Stimulated activated effector memory CD8-positive, alpha-beta T cell treated with anti-CD3 and anti-CD28 coated beads, Interleukin-12 subunit alpha, Interleukin-12 subunit beta, amount 100 ng/mL, for 72 hours (primary cell): ENCODE data around the gene GRK5.

Experiments used
- ATAC-seq: fragments of 150-1000 bp; cut with Tn5 transposase; 2 replicates; pipeline ENCODE4 v1.10.0; 2021
- DNase-seq, 2 donors: peaks; one replicate each; pipeline ENCODE4 v3.0.0; 2021 to 2022; ENCODE audit warnings: low spot score in 2 of 2
- H3K27ac Mint-ChIP-seq: one replicate; pipeline ENCODE4 v1.8.0; 2022; ENCODE audit warnings: mild to moderate bottlenecking, mixed read lengths
- H3K36me3 Mint-ChIP-seq: one replicate; pipeline ENCODE4 v1.8.0; 2022; ENCODE audit warnings: mild to moderate bottlenecking, mixed read lengths
- H3K4me1 Mint-ChIP-seq: one replicate; pipeline ENCODE4 v1.8.0; 2022; ENCODE audit warnings: mixed read lengths
- H3K4me3 Mint-ChIP-seq: one replicate; pipeline ENCODE4 v1.8.0; 2022; ENCODE audit warnings: mild to moderate bottlenecking, mixed read lengths
- H3K9me3 Mint-ChIP-seq: one replicate; pipeline ENCODE4 v1.8.0; 2022; ENCODE audit warnings: mixed read lengths

Gene GRK5

GRCh38 chr10:119281581-119282071, 74.3 kb downstream of the GRK5 start:
- DNase-seq (no peak), ATAC-seq (no peak)
- Mint-ChIP-seq H3K36me3 (no peaks in the 10 kb centered on the region), H3K9me3 (no peaks in the 10 kb centered on the region), H3K4me3 (no peak overlapping the region), H3K4me1 (peaks cover 51% of the 10 kb centered on the region), H3K27ac (peak overlapping the region; percentile 78)

GRCh38 chr10:119282446-119282845, 75.1 kb downstream of the GRK5 start:
- no peaks in the 10 kb centered on the region for H3K36me3 Mint-ChIP-seq
- no peaks in the 10 kb centered on the region for H3K9me3 Mint-ChIP-seq
- no peak for ATAC-seq
- DNase-seq, result no peak
- H3K4me1 Mint-ChIP-seq, result peaks cover 56% of the 10 kb centered on the region
- H3K4me3 Mint-ChIP-seq, result no peak overlapping the region
- H3K27ac Mint-ChIP-seq, result peak overlapping the region; percentile 11

GRCh38 chr10:119283387-119283786, 76.0 kb downstream of the GRK5 start:
- DNase-seq (no peak), ATAC-seq (no peak)
- no peaks in the 10 kb centered on the region for H3K36me3 Mint-ChIP-seq
- H3K9me3 Mint-ChIP-seq, result no peaks in the 10 kb centered on the region
- H3K4me3 Mint-ChIP-seq, result peak overlapping the region; percentile 23
- H3K4me1 Mint-ChIP-seq, result peaks cover 61% of the 10 kb centered on the region
- H3K27ac Mint-ChIP-seq, result peak overlapping the region; percentile 77

GRCh38 chr10:119283818-119284217, 76.4 kb downstream of the GRK5 start:
- H3K36me3 Mint-ChIP-seq, result no peaks in the 10 kb centered on the region
- H3K4me3 Mint-ChIP-seq, result peak overlapping the region; percentile 23
- H3K9me3 Mint-ChIP-seq, result no peaks in the 10 kb centered on the region
- H3K4me1 Mint-ChIP-seq, result peaks cover 61% of the 10 kb centered on the region
- no peak for DNase-seq
- ATAC-seq, result peak; percentile 62
- peak overlapping the region; percentile 77 for H3K27ac Mint-ChIP-seq

GRCh38 chr10:119284679-119285096, 77.3 kb downstream of the GRK5 start:
- H3K4me1 Mint-ChIP-seq, result peaks cover 67% of the 10 kb centered on the region
- H3K36me3 Mint-ChIP-seq, result no peaks in the 10 kb centered on the region
- peak overlapping the region; percentile 84 for H3K27ac Mint-ChIP-seq
- ATAC-seq (no peak), DNase-seq (no peak)
- no peaks in the 10 kb centered on the region for H3K9me3 Mint-ChIP-seq
- H3K4me3 Mint-ChIP-seq, result peak overlapping the region; percentile 58

- H3K36me3 Mint-ChIP-seq, result no peaks in the 10 kb centered on the region
- no peaks in the 10 kb centered on the region for H3K9me3 Mint-ChIP-seq
- H3K4me3 Mint-ChIP-seq, result peak overlapping the region; percentile 58
- ATAC-seq (no peak), DNase-seq (no peak)
- peak overlapping the region; percentile 84 for H3K27ac Mint-ChIP-seq
- H3K4me1 Mint-ChIP-seq, result peaks cover 72% of the 10 kb centered on the region
Measured at GRCh38 chr10:119285495-119286267, 78.3 kb downstream of the GRK5 start.

GRCh38 chr10:119286516-119286915, 79.1 kb downstream of the GRK5 start:
- Mint-ChIP-seq H3K4me1 (peaks cover 70% of the 10 kb centered on the region), H3K4me3 (peak overlapping the region; percentile 58), H3K27ac (peak overlapping the region; percentile 84), H3K36me3 (no peaks in the 10 kb centered on the region), H3K9me3 (no peaks in the 10 kb centered on the region)
- DNase-seq (no peak), ATAC-seq (no peak)

GRCh38 chr10:119286983-119287633, 79.7 kb downstream of the GRK5 start:
- H3K36me3 Mint-ChIP-seq, result no peaks in the 10 kb centered on the region
- DNase-seq (no peak), ATAC-seq (no peak)
- H3K27ac Mint-ChIP-seq, result peak overlapping the region; percentile 84
- no peaks in the 10 kb centered on the region for H3K9me3 Mint-ChIP-seq
- H3K4me3 Mint-ChIP-seq, result no peak overlapping the region
- peaks cover 72% of the 10 kb centered on the region for H3K4me1 Mint-ChIP-seq

GRCh38 chr10:119288574-119289001, 81.2 kb downstream of the GRK5 start:
- Mint-ChIP-seq H3K36me3 (no peaks in the 10 kb centered on the region), H3K4me3 (no peak overlapping the region), H3K9me3 (no peaks in the 10 kb centered on the region), H3K27ac (no peak overlapping the region), H3K4me1 (peaks cover 76% of the 10 kb centered on the region)
- ATAC-seq, result no peak
- DNase-seq, result no peak

GRCh38 chr10:119289227-119289920, 82.0 kb downstream of the GRK5 start:
- Mint-ChIP-seq H3K27ac (peak overlapping the region; percentile 37), H3K36me3 (no peaks in the 10 kb centered on the region), H3K9me3 (no peaks in the 10 kb centered on the region), H3K4me3 (no peak overlapping the region), H3K4me1 (peaks cover 69% of the 10 kb centered on the region)
- DNase-seq (no peak), ATAC-seq (no peak)

- no peak overlapping the region for H3K4me3 Mint-ChIP-seq
- H3K27ac Mint-ChIP-seq, result peak overlapping the region; percentile 72
- ATAC-seq (no peak), DNase-seq (no peak)
- H3K36me3 Mint-ChIP-seq, result no peaks in the 10 kb centered on the region
- no peaks in the 10 kb centered on the region for H3K9me3 Mint-ChIP-seq
- H3K4me1 Mint-ChIP-seq, result peaks cover 58% of the 10 kb centered on the region
Measured at GRCh38 chr10:119290301-119291048, 83.1 kb downstream of the GRK5 start.

GRCh38 chr10:119291223-119291900, 84.0 kb downstream of the GRK5 start:
- H3K9me3 Mint-ChIP-seq, result no peaks in the 10 kb centered on the region
- DNase-seq, result no peak
- peaks cover 49% of the 10 kb centered on the region for H3K4me1 Mint-ChIP-seq
- no peak for ATAC-seq
- H3K27ac Mint-ChIP-seq, result peak overlapping the region; percentile 72
- no peak overlapping the region for H3K4me3 Mint-ChIP-seq
- no peaks in the 10 kb centered on the region for H3K36me3 Mint-ChIP-seq

- ATAC-seq, result no peak
- Mint-ChIP-seq H3K4me1 (peaks cover 38% of the 10 kb centered on the region), H3K27ac (peak overlapping the region; percentile 72), H3K4me3 (no peak overlapping the region), H3K36me3 (no peaks in the 10 kb centered on the region), H3K9me3 (peaks cover 2% of the 10 kb centered on the region)
- DNase-seq, result no peak
Measured at GRCh38 chr10:119292968-119293760, 85.8 kb downstream of the GRK5 start.

- no peaks in the 10 kb centered on the region for H3K36me3 Mint-ChIP-seq
- ATAC-seq (no peak), DNase-seq (no peak)
- H3K4me1 Mint-ChIP-seq, result peaks cover 48% of the 10 kb centered on the region
- H3K9me3 Mint-ChIP-seq, result peaks cover 2% of the 10 kb centered on the region
- H3K4me3 Mint-ChIP-seq, result no peak overlapping the region
- H3K27ac Mint-ChIP-seq, result no peak overlapping the region
Measured at GRCh38 chr10:119296703-119297102, 89.3 kb downstream of the GRK5 start.
